AG04450 (cell line): ENCODE data around the gene CHST2. TPM values are rescaled to one million over a fixed set of nuclear protein-coding genes. Genes with fewer than 3 reads are reported as not detected.

Experiments
- CTCF ChIA-PET: fragments of 300-600, 350-600 bp; formaldehyde crosslinking; extraction: SDS; loops from one replicate; lab custom pipeline; 2022; ENCODE audit warnings: antibody characterized with exemption, inconsistent platforms; lab: Charles Lee
- POLR2A ChIA-PET: fragments of 350-600 bp; formaldehyde crosslinking; extraction: SDS; loops from one replicate; lab custom pipeline; 2021; ENCODE audit warnings: antibody characterized with exemption, inconsistent platforms; lab: Yijun Ruan, JAX
- DNase-seq: peaks from one replicate; pipeline ENCODE4 v3.0.0-alpha.2; 2011; ENCODE audit warnings: low read depth, low spot score
- H3K27ac ChIP-seq: one replicate; pipeline ENCODE4 v1.5.1; 2012; ENCODE audit warnings: low read depth, low read length, control low read depth
- H3K27me3 ChIP-seq: one replicate; pipeline ENCODE4 v1.6.0; 2012; ENCODE audit warnings: low read length; ENCODE audit not compliant: control insufficient read depth, insufficient read depth
- H3K4me3 ChIP-seq: 2 replicates; pipeline ENCODE4 v1.5.1; 2011; ENCODE audit warnings: mild to moderate bottlenecking, low read depth, low read length, control low read depth
- H3K9me3 ChIP-seq: 2 replicates; pipeline ENCODE4 v1.5.1; 2012; ENCODE audit warnings: low read length; ENCODE audit not compliant: control insufficient read depth, insufficient read depth
- polyA plus RNA-seq: library from polyadenylated mRNA; depleted of rRNA; stranded (reverse); fragments of >200 nt; gene quantifications from 2 replicates; pipeline ENCODE4 v1.2.3, GENCODE V29; 2011; rRNA removed
- TF ChIP-seq, protein P1 (sequence below): IDR thresholded peaks from 2 replicates; pipeline ENCODE4 v1.5.1; 2011; ENCODE audit warnings: low read depth, low read length, control low read depth, inconsistent platforms

The CHST2 gene
- polyA plus RNA-seq, 1 experiment, result 0.26 TPM

DNA sequence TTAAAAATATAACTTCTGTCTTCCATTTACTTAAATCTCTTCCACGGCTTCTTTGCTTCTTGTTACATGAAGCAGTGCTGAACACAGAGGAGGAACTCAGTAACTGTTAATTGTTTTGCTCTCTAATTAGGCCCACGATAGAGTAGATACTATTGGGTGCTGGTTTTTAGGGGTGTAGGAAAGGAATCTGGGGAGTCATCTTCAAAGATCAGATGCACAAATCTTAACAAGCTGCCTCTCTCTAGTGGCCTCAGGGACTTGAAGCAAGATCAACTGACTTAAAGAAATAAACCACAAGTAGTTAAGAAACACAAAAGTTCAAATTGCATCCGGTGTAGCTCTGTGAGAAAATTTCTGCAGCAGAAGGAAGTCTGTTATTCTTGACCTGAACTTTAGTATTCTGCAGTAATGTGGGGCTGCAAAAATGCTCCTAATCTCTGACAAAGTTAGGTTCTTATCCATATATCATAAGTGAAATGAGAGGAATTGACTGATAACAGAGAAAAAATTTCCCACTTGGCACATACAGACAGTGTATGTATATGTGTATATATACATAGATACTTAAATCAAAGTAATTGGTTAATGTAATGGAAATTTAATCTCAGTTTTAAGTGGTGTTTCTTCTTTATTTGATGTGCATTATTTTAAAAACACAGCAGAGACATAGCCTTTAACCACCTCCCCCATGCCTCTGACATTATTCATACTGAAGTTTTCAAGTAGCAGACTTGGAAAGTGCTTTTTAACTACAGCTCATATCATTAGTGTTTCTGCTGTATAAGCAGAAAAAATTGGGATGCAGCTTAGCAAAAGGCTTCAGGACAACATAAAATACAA, 51.8 kb downstream of the CHST2 start:
- Histone ChIP-seq H3K9me3 (peaks cover 3% of the 10 kb centered on the region; the same call in 1 of the 2 replicates), H3K27ac (peak overlapping the region; percentile 40), H3K4me3 (no peak overlapping the region), H3K27me3 (no peaks in the 10 kb centered on the region)
- ChIA-PET POLR2A (no interaction called here), CTCF (interaction anchor here (0.6 to 0.7 kb wide), 2 partner anchors 51 to 503 kb away, joined by 3 to 4 read pairs; no protein-coding TSS in a partner anchor)
- TF ChIP-seq, protein P1, sequence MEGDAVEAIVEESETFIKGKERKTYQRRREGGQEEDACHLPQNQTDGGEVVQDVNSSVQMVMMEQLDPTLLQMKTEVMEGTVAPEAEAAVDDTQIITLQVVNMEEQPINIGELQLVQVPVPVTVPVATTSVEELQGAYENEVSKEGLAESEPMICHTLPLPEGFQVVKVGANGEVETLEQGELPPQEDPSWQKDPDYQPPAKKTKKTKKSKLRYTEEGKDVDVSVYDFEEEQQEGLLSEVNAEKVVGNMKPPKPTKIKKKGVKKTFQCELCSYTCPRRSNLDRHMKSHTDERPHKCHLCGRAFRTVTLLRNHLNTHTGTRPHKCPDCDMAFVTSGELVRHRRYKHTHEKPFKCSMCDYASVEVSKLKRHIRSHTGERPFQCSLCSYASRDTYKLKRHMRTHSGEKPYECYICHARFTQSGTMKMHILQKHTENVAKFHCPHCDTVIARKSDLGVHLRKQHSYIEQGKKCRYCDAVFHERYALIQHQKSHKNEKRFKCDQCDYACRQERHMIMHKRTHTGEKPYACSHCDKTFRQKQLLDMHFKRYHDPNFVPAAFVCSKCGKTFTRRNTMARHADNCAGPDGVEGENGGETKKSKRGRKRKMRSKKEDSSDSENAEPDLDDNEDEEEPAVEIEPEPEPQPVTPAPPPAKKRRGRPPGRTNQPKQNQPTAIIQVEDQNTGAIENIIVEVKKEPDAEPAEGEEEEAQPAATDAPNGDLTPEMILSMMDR, result no peak
- DNase-seq, result peak; percentile 32

DNA sequence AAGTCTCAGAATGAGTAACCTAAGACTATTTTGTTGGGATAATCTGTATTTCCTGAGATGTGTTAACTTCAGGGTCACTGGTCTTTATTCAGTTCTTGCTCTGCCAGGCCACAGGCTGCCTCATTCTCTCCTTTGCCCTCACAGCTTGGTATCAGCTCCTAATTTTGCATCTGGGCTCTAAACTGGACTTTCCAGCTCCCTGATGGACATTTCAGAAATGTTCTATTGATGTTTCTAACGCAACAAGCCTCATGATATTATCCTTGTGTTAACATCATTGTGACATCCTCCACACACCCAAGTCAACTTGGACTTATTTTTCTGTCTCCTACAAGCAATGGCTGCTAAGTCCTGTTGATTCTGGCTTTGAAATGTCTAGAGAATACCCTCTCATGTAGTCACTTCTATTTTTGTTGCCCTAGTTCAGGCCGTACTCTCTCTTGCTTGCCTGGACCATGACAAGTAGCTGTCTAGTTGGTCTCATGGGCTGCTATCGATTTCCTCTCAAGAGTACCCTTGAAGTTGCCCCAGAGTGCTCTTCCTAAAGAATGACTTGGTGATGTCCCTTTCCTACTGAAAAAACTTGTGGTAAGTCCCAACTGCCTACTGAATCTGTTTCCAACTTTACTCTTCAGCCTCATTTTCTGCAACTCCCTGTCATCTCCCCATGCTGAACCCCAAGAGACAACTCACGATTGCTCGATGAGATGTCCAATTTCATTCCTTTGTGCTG, 52.7 kb downstream of the CHST2 start:
- ChIA-PET CTCF (interaction anchor here (0.6 to 0.7 kb wide), 2 partner anchors 51 to 503 kb away, joined by 3 to 4 read pairs; no protein-coding TSS in a partner anchor), POLR2A (no interaction called here)
- TF ChIP-seq, protein P1, result no peak
- Histone ChIP-seq H3K27ac (no peak overlapping the region), H3K9me3 (peaks cover 3% of the 10 kb centered on the region; the same call in 1 of the 2 replicates), H3K4me3 (no peak overlapping the region), H3K27me3 (no peaks in the 10 kb centered on the region)
- DNase-seq, result no peak

DNA sequence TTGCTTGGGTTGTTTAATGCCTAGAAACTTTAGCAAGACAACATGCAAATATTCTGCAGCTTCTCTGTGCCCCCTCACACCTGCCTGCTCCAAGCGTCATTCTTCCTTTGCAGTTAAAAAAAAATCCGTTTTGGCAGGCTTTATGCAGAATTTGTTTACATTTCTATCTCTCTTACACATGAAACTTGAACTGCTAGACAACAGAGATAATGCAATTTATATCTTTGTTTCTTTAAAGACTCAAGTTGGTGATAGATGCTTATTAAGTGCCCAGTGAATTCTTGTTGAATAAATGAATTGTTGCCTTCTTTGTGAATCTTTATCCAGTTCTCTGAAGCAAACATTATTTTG, 53.2 kb downstream of the CHST2 start:
- CTCF ChIA-PET, result interaction anchor here (0.5 kb wide), 1 partner anchor 47 kb away, joined by 5 read pairs; no protein-coding TSS in a partner anchor
- Histone ChIP-seq H3K4me3 (no peak overlapping the region), H3K27ac (no peak overlapping the region), H3K27me3 (no peaks in the 10 kb centered on the region), H3K9me3 (peaks cover 3% of the 10 kb centered on the region; the same call in 1 of the 2 replicates)
- TF ChIP-seq, protein P1, result no peak
- DNase-seq, result no peak
- POLR2A ChIA-PET, result no interaction called here

DNA sequence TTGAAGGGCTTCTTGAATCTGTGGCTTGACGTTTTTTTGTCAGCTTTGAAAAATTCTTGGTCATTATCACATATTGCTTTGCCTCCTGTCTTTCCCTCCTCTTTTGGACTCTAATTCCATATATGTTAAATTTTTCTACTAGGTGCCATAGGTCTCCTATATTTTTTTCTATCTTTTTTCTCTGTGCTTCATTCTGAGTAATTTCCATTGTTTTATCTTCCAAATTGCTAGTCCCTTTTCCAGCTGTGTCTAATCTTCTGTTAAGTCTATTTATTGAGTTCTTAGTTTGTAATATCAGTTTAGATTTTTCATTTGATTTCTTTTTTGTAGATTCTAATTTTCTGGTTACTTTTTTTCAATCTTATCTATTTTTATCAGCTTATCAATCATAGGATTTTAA, 53.7 kb downstream of the CHST2 start:
- no peak overlapping the region for H3K4me3 ChIP-seq
- no peak for DNase-seq
- H3K27ac ChIP-seq, result no peak overlapping the region
- ChIA-PET CTCF (interaction anchor here (0.5 kb wide), 1 partner anchor 48 kb away, joined by 5 read pairs; no protein-coding TSS in a partner anchor), POLR2A (no interaction called here)
- TF ChIP-seq, protein P1, result no peak
- peaks cover 3% of the 10 kb centered on the region; the same call in 1 of the 2 replicates for H3K9me3 ChIP-seq
- H3K27me3 ChIP-seq, result no peaks in the 10 kb centered on the region

Other genes with a start within 250 kb of the CHST2 start
- 0.96 and 1.1 TPM in 2 replicates for gene PCOLCE2, start 230.7 kb upstream of the CHST2 start, polyA plus RNA-seq
- gene PAQR9, start 156.1 kb upstream of the CHST2 start, polyA plus RNA-seq, result not detected in 2 replicates
- 51.3 and 71.9 TPM in 2 replicates for gene U2SURP, start 118.2 kb upstream of the CHST2 start, polyA plus RNA-seq